OCI-LY7 (cell line): ENCODE results near the gene SAMD8.

Experiments used
- CTCF ChIP-seq: fragments of 200-600 bp; sonication (generic); conservative IDR thresholded peaks from 2 replicates; pipeline ENCODE4 v1.5.1; 2014; ENCODE audit warnings: mild to moderate bottlenecking, antibody characterized with exemption, low read length, moderate library complexity, mixed read lengths
- EZH2phosphoT487 ChIP-seq: fragments of 200-600 bp; sonication (generic); IDR thresholded peaks from 2 replicates; pipeline ENCODE4 v1.6.1; 2018; ENCODE audit warnings: low read depth, borderline replicate concordance, mild to moderate bottlenecking, mixed run types, antibody characterized with exemption, low read length, moderate library complexity, mixed read lengths

- TF ChIP-seq EZH2phosphoT487 (no peak), CTCF (no peak)
Measured at GRCh38 chr10:75086278-75086934, 25.1 kb upstream of the SAMD8 start.
